A549 (cell line): ENCODE data around the gene CYP4A11. TPM values are rescaled to one million over a fixed set of nuclear protein-coding genes. Genes with fewer than 3 reads are reported as not detected.
"Not testable (repeated sequence)": the region's sequence is repeated elsewhere in the genome, so short reads cannot be mapped to it uniquely, and the experiment has no call there.

Experiments
- ATAC-seq, 2 experiments: fragments of 200-7000 bp in 1 of 2; fragments of >200 bp in 1 of 2; cut with Nextera tagmentation in 1 of 2; cut with Tn5 transposase in 1 of 2; 3 replicates each; pipeline versions ENCODE4 v1.8.0 to v1.9.1; 2018 to 2020; ENCODE audit warnings: mild to moderate bottlenecking in 1 of 2, moderate library complexity in 1 of 2
- CTCF ChIA-PET: fragments of 300-600 bp; sonication (Branson Sonifier 250); formaldehyde crosslinking; extraction: SDS; loops from one replicate; lab custom pipeline; 2021; ENCODE audit warnings: antibody characterized with exemption, inconsistent platforms; lab: Yijun Ruan, JAX
- POLR2A ChIA-PET: fragments of 350-600 bp; formaldehyde crosslinking; extraction: SDS; loops from one replicate; lab custom pipeline; 2021; ENCODE audit warnings: antibody characterized with exemption, inconsistent platforms; lab: Yijun Ruan, JAX
- DNase-seq, 2 experiments: peaks; one replicate each; pipeline versions ENCODE4 v3.0.0 to v3.0.0-alpha.2; 2011 to 2016; ENCODE audit warnings: low read depth in 1 of 2, low spot score in 1 of 2
- FAIRE-seq: peaks from 2 replicates; lab custom pipeline; 2011; peaks lifted over from hg19 to GRCh38; lab: Jason Lieb, UNC
- H3K27ac ChIP-seq, 2 experiments: fragments of >200 bp; sonication (Bioruptor Twin); formaldehyde crosslinking; 3 replicates each; pipeline ENCODE4 v1.5.1; 2016 to 2017
- H3K4me1 ChIP-seq: fragments of >200 bp; sonication (Bioruptor Twin); formaldehyde crosslinking; 3 replicates; pipeline ENCODE4 v1.6.1; 2016
- H3K4me2 ChIP-seq: fragments of >200 bp; sonication (Bioruptor Twin); formaldehyde crosslinking; 3 replicates; pipeline ENCODE4 v1.6.1; 2016
- H3K4me3 ChIP-seq: fragments of >200 bp; sonication (Bioruptor Twin); formaldehyde crosslinking; 3 replicates; pipeline ENCODE4 v1.5.1; 2016
- H3K9me3 ChIP-seq: fragments of >200 bp; sonication (Bioruptor Twin); formaldehyde crosslinking; 3 replicates; pipeline ENCODE4 v1.6.1; 2016
- CBX8 ChIP-seq: fragments of 200-600 bp; sonication (generic); IDR thresholded peaks from 2 replicates; pipeline ENCODE4 v1.6.1; 2016
- CTCF ChIP-seq: fragments of >200 bp; sonication (Bioruptor Twin); formaldehyde crosslinking; IDR thresholded peaks from 3 replicates; pipeline ENCODE4 v1.5.1; 2016
- EHF ChIP-seq: fragments of 250-450 bp; sonication (Bioruptor Pico); IDR thresholded peaks from 2 replicates; pipeline ENCODE4 v1.5.0; 2020; ENCODE audit warnings: mild to moderate bottlenecking
- EHMT2 ChIP-seq: fragments of 200-600 bp; sonication (generic); IDR thresholded peaks from 2 replicates; pipeline ENCODE4 v1.6.1; 2016; ENCODE audit warnings: antibody characterized with exemption, low read depth, mild to moderate bottlenecking, moderate library complexity
- ELK1 ChIP-seq: fragments of 150-350 bp; IDR thresholded peaks from 2 replicates; pipeline ENCODE4 v1.6.1; 2014; ENCODE audit warnings: low read depth, mild to moderate bottlenecking, low read length
- EP300 ChIP-seq, 2 experiments: fragments of >200 bp; sonication (Bioruptor Twin); formaldehyde crosslinking; IDR thresholded peaks; 2 replicates in 1 of 2; 3 replicates in 1 of 2; pipeline ENCODE4 v1.6.1; 2016 to 2017
- FOXS1 ChIP-seq: fragments of 250-450 bp; sonication (Bioruptor Pico); IDR thresholded peaks from 2 replicates; pipeline ENCODE4 v1.5.0; 2020; ENCODE audit warnings: mild to moderate bottlenecking, moderate library complexity
- GATA3 ChIP-seq: IDR thresholded peaks from 2 replicates; pipeline ENCODE4 v1.6.1; 2012; ENCODE audit warnings: borderline replicate concordance
- HOXA7 ChIP-seq: fragments of 250-450 bp; sonication (Bioruptor Pico); IDR thresholded peaks from 2 replicates; pipeline ENCODE4 v1.5.0; 2020; ENCODE audit warnings: mild to moderate bottlenecking, moderate library complexity
- JUNB ChIP-seq: fragments of >200 bp; sonication (Bioruptor Twin); formaldehyde crosslinking; IDR thresholded peaks from 2 replicates; pipeline ENCODE4 v1.6.1; 2016
- PHF8 ChIP-seq: fragments of 200-600 bp; sonication (generic); IDR thresholded peaks from 2 replicates; pipeline ENCODE4 v1.6.1; 2016; ENCODE audit warnings: low read depth, mild to moderate bottlenecking, antibody characterized with exemption, moderate library complexity, borderline replicate concordance
- POLR2A ChIP-seq: IDR thresholded peaks from 2 replicates; pipeline ENCODE4 v1.6.1; 2012; ENCODE audit warnings: mild to moderate bottlenecking, low read length
- RAD21 ChIP-seq, 2 experiments: fragments of >200 bp in 1 of 2; sonication (Bioruptor Twin) in 1 of 2; formaldehyde crosslinking in 1 of 2; IDR thresholded peaks in 1 of 2; conservative IDR thresholded peaks in 1 of 2; 2 replicates in 1 of 2; 3 replicates in 1 of 2; pipeline ENCODE4 v1.6.1; 2012 to 2018; ENCODE audit warnings: inconsistent platforms in 1 of 2
- RCOR1 ChIP-seq: fragments of 150-350 bp; IDR thresholded peaks from 2 replicates; pipeline ENCODE4 v1.6.1; 2014; ENCODE audit warnings: antibody characterized with exemption, low read length, low read depth
- RNF2 ChIP-seq: fragments of 200-600 bp; sonication (generic); IDR thresholded peaks from 2 replicates; pipeline ENCODE4 v1.6.1; 2016; ENCODE audit warnings: low read depth, mild to moderate bottlenecking, antibody characterized with exemption, moderate library complexity, borderline replicate concordance
- SMC3 ChIP-seq: fragments of >200 bp; sonication (Bioruptor Twin); formaldehyde crosslinking; IDR thresholded peaks from 3 replicates; pipeline ENCODE4 v1.6.1; 2018; ENCODE audit warnings: inconsistent platforms
- TP53 ChIP-seq: fragments of 250-450 bp; sonication (Bioruptor Pico); IDR thresholded peaks from 2 replicates; pipeline ENCODE4 v1.5.0; 2021; ENCODE audit warnings: mild to moderate bottlenecking, moderate library complexity
- USF2 ChIP-seq: fragments of 450-650 bp; IDR thresholded peaks from 2 replicates; pipeline ENCODE4 v1.6.1; 2014; ENCODE audit warnings: antibody characterized with exemption
- WGBS: methylation state at CpG from one replicate; pipeline ENCODE4 v1.1.6; 2017; ENCODE audit errors: missing lambda C conversion rate; 5-methylcytosine and 5-hydroxymethylcytosine counted together
- polyA plus RNA-seq, 4 experiments: library from polyadenylated mRNA; depleted of rRNA in 3 of 4; stranded (reverse); fragments of >200 nt; fragmentation: RNase III in 1 of 4; extraction: RNeasy Plus Mini Kit Qiagen cat#74134 plus additional on column Dnase treatment in 1 of 4; gene quantifications; 2 replicates in 3 of 4; 3 replicates in 1 of 4; pipeline ENCODE4 v1.2.3, GENCODE V29; 2011 to 2017
- TF ChIP-seq, protein P1 (sequence below): IDR thresholded peaks from 2 replicates; pipeline ENCODE4 v1.6.1; 2012
- TF ChIP-seq, protein P2 (sequence below): fragments of 250-450 bp; sonication (Bioruptor Pico); IDR thresholded peaks from 2 replicates; pipeline ENCODE4 v1.5.0; 2020; ENCODE audit warnings: low read depth, mild to moderate bottlenecking, moderate library complexity

The CYP4A11 gene
- polyA plus RNA-seq, 2 of the 4 experiments (the other 2 are of a cell fraction), result not detected

- TF ChIP-seq PHF8 (no peak), GATA3 (no peak)
- TF ChIP-seq, all 56 proteins: peak for 0
- Histone ChIP-seq H3K4me3 (no peak overlapping the region), H3K4me1 (no peaks in the 10 kb centered on the region), H3K4me2 (no peak overlapping the region), H3K9me3 (no peaks in the 10 kb centered on the region), H3K27ac (no peak overlapping the region)
- ChIA-PET CTCF (no interaction called here), POLR2A (no interaction called here)
- WGBS, result 0% methylated on average over 1 of the region's 1 CpG
- ATAC-seq (no peak), DNase-seq (no peak), FAIRE-seq (no peak)
Measured at GRCh38 chr1:46937270-46937669, 4.0 kb downstream of the CYP4A11 start.

DNA sequence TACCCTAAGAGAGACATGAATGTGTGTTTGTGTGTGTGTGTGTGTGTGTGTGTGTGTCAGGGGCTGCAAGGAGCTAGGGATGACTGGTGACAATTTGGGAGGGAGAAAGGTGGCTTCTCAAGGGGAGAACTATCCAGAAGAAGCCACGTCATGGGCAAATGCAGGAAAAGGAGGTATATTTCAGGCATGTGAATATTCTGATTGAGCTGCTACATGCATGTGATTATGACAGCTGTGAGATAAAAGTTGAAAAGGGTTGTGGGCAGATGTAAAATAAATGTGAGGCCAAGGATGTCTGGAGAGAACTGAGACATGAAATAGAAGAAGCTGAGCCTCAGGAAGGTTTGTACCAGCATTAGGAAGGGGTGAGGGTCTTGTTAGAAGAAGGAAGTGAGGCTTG lies 4.5 kb downstream of the CYP4A11 start:
- CTCF ChIA-PET, result no interaction called here
- Histone ChIP-seq H3K4me3 (no peak overlapping the region), H3K4me2 (no peak overlapping the region), H3K27ac (no peak overlapping the region), H3K9me3 (no peaks in the 10 kb centered on the region), H3K4me1 (no peaks in the 10 kb centered on the region)
- TF ChIP-seq USF2 (no peak), JUNB (no peak), EP300 (IDR thresholded peaks at IDR 0.05) (no peak), CBX8 (no peak), EHMT2 (no peak), ELK1 (no peak), RNF2 (no peak), TP53 (CRISPR knock-in tag) (no peak), POLR2A (no peak), HOXA7 (no peak), EHF (CRISPR knock-in tag) (no peak), FOXS1 (CRISPR knock-in tag) (no peak), RCOR1 (no peak)
- TF ChIP-seq, protein P1, sequence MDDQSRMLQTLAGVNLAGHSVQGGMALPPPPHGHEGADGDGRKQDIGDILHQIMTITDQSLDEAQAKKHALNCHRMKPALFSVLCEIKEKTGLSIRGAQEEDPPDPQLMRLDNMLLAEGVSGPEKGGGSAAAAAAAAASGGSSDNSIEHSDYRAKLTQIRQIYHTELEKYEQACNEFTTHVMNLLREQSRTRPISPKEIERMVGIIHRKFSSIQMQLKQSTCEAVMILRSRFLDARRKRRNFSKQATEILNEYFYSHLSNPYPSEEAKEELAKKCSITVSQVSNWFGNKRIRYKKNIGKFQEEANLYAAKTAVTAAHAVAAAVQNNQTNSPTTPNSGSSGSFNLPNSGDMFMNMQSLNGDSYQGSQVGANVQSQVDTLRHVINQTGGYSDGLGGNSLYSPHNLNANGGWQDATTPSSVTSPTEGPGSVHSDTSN, result no peak
- TF ChIP-seq, protein P2, sequence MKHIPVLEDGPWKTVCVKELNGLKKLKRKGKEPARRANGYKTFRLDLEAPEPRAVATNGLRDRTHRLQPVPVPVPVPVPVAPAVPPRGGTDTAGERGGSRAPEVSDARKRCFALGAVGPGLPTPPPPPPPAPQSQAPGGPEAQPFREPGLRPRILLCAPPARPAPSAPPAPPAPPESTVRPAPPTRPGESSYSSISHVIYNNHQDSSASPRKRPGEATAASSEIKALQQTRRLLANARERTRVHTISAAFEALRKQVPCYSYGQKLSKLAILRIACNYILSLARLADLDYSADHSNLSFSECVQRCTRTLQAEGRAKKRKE, result no peak
- WGBS, result 0% methylated on average over 1 of the region's 1 CpG
- POLR2A ChIA-PET, result no interaction called here
- ATAC-seq, result no peak
- no peak for DNase-seq
- no peak for FAIRE-seq

DNA sequence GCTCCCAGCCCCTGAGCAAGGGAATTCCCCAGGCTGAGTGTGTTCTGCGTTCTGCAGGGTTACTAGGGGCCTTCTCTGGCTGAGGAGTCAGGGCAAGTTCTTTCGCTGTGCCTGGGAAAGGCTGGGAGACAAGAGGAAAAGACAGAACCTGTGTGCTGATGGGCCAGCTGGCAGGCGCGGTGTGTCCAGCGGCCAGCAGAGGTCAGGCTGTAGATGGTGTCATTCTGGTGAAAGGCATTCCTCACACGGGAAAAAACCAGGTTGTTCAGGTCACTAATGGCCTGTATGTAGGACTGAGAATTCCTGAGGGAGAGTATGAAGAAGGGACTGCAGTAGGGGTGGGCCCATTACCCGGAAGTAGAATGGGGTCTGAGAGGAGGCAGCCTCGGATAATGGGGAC lies 6.4 kb downstream of the CYP4A11 start:
- 4% methylated on average over 6 of the region's 8 CpGs for WGBS
- POLR2A ChIA-PET, H3K4me3 ChIP-seq, H3K4me2 ChIP-seq, CTCF ChIA-PET, H3K4me1 ChIP-seq, H3K27ac ChIP-seq, FAIRE-seq, H3K9me3 ChIP-seq: not testable (repeated sequence)
- ATAC-seq, result peak; percentile 58 to 82; a peak in 5 of 6 replicates
- peak in 1 of 2 experiments; percentile 4 for DNase-seq
- peak in 1 of 2 experiments; percentile 19; a peak in 1 of 5 replicates for TF ChIP-seq RAD21 (conservative IDR thresholded peaks at IDR 0.05 in 1 of 2, IDR thresholded peaks at IDR 0.05 in 1 of 2)
- TF ChIP-seq CTCF, result 0 out of 3 replicates have a peak, but pooled peaks have one; percentile 21
- peak; percentile 27; the same call in 2 of the 3 replicates for TF ChIP-seq SMC3

GRCh38 chr1:46932020-46932419 lies 9.3 kb downstream of the CYP4A11 start:
- CTCF ChIA-PET, FAIRE-seq, H3K9me3 ChIP-seq, POLR2A ChIA-PET, DNase-seq, ATAC-seq, H3K4me1 ChIP-seq, H3K4me3 ChIP-seq, H3K4me2 ChIP-seq, H3K27ac ChIP-seq: not testable (repeated sequence)
- 3% methylated on average over 2 of the region's 2 CpGs for WGBS
